Peyer's patch (tissue), 4 donors: ENCODE data around the gene SLC25A13. TPM values are rescaled to one million over a fixed set of nuclear protein-coding genes. Genes with fewer than 3 reads are reported as not detected.

ENCODE experiments used
- DNase-seq, 3 donors: peaks; one replicate each; pipeline ENCODE4 v3.0.0-alpha.2; 2017 to 2019
- H3K27ac ChIP-seq, 4 donors: fragments of 200-600 bp; sonication (generic); one replicate each; pipeline ENCODE4 v1.5.1; 2016 to 2019
- H3K27me3 ChIP-seq, 2 donors: fragments of 200-600 bp; sonication (generic); one replicate each; pipeline ENCODE4 v1.5.1; 2019
- H3K36me3 ChIP-seq, 3 donors: fragments of 200-600 bp; sonication (generic); one replicate each; pipeline ENCODE4 v1.5.1; 2016 to 2019
- H3K4me1 ChIP-seq, 4 donors: fragments of 200-600 bp; sonication (generic); one replicate each; pipeline ENCODE4 v1.5.1; 2016 to 2019
- H3K4me3 ChIP-seq, 4 donors: fragments of 200-600 bp; sonication (generic); 1 replicate in 3 of 4; 2 replicates in 1 of 4; pipeline ENCODE4 v1.5.1; 2016 to 2019; ENCODE audit warnings: mild to moderate bottlenecking in 1 of 4
- H3K9me3 ChIP-seq, 4 donors: fragments of 200-600 bp; sonication (generic); one replicate each; pipeline ENCODE4 v1.5.1; 2016 to 2019; ENCODE audit warnings: mild to moderate bottlenecking in 1 of 4
- POLR2A ChIP-seq, 2 donors: fragments of 450-650 bp; IDR thresholded peaks; one replicate each; pipeline ENCODE4 v1.5.1; 2017; ENCODE audit warnings: antibody characterized with exemption in 2 of 2, mild to moderate bottlenecking in 2 of 2, moderate library complexity in 2 of 2
- total RNA-seq, 4 donors: library from RNA; depleted of rRNA; stranded (reverse); fragments of >200 nt; gene quantifications; one replicate each; pipeline ENCODE4 v1.1.0, GENCODE V29; 2016
- TF ChIP-seq, protein P1 (sequence below), 6 experiments: fragments of 450-650 bp in 4 of 6; fragments of 200-600 bp in 2 of 6; sonication (generic) in 1 of 6; IDR thresholded peaks; one replicate each; pipeline ENCODE4 v1.5.1; 2017 to 2019; ENCODE audit warnings: antibody characterized with exemption in 6 of 6, mild to moderate bottlenecking in 3 of 6, moderate library complexity in 1 of 6

SLC25A13 gene
- total RNA-seq, 4 donors from 2014 or later, result 16.5 to 87.8 (median 60.3) TPM

DNA sequence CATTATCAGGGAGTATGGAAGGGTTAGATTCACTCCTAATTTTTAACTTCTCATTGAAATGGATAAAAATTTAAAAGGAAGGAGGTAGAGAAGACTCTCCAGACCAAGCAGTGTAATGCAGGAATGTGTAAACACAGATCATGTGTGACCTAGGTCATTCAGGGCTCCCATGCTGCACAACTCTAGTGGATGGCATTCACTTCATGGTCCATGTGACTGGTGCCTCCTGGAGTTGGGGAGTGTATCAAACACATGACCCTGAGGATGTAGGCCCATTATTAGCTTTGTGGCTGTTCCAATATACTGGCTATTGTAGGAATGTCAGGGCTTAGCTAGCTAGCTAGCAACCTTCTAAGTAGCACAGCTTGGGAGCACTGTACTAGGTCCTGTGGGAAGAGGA is 109.9 kb downstream of the SLC25A13 start:
- no peak overlapping the region for H3K4me3 ChIP-seq
- TF ChIP-seq POLR2A (IDR thresholded peaks at IDR 0.05), result no peak
- TF ChIP-seq, protein P1, sequence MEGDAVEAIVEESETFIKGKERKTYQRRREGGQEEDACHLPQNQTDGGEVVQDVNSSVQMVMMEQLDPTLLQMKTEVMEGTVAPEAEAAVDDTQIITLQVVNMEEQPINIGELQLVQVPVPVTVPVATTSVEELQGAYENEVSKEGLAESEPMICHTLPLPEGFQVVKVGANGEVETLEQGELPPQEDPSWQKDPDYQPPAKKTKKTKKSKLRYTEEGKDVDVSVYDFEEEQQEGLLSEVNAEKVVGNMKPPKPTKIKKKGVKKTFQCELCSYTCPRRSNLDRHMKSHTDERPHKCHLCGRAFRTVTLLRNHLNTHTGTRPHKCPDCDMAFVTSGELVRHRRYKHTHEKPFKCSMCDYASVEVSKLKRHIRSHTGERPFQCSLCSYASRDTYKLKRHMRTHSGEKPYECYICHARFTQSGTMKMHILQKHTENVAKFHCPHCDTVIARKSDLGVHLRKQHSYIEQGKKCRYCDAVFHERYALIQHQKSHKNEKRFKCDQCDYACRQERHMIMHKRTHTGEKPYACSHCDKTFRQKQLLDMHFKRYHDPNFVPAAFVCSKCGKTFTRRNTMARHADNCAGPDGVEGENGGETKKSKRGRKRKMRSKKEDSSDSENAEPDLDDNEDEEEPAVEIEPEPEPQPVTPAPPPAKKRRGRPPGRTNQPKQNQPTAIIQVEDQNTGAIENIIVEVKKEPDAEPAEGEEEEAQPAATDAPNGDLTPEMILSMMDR (IDR thresholded peaks at IDR 0.05), result no peak
- DNase-seq, result no peak

DNA sequence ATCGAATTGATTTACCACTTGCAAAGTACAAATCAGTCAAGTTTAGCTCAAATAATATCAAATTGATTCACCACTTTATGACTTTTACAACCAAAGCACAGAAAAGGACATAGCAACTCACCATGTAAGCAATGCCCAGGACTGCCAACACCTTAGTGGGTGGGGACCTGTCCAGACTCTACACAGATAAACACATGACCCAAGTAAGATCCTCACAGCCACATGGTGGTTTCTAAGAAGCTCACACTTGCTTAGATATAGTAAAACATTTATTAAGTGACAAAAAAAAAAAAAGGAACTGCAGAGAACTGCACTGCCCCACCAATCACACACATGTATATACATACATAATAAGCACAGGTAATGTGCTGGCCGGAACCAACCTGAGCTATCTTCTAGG is 116.2 kb downstream of the SLC25A13 start:
- no peaks in the 10 kb centered on the region for H3K27me3 ChIP-seq
- H3K36me3 ChIP-seq, result peaks cover 0 to 30% (median 0%) of the 10 kb centered on the region in 3 donors
- no peak for TF ChIP-seq POLR2A (IDR thresholded peaks at IDR 0.05)
- TF ChIP-seq, protein P1 (IDR thresholded peaks at IDR 0.05), result no peak
- no peak overlapping the region for H3K27ac ChIP-seq
- no peak overlapping the region for H3K4me3 ChIP-seq
- no peaks in the 10 kb centered on the region for H3K4me1 ChIP-seq
- no peak for DNase-seq
- no peaks in the 10 kb centered on the region for H3K9me3 ChIP-seq

More for the DNA sequence above, 109.9 kb downstream of the SLC25A13 start:
- Histone ChIP-seq H3K36me3 (peaks cover 0 to 17% (median 0%) of the 10 kb centered on the region in 3 donors), H3K27ac (no peak overlapping the region), H3K4me1 (no peaks in the 10 kb centered on the region), H3K9me3 (no peaks in the 10 kb centered on the region), H3K27me3 (no peaks in the 10 kb centered on the region)

DNA sequence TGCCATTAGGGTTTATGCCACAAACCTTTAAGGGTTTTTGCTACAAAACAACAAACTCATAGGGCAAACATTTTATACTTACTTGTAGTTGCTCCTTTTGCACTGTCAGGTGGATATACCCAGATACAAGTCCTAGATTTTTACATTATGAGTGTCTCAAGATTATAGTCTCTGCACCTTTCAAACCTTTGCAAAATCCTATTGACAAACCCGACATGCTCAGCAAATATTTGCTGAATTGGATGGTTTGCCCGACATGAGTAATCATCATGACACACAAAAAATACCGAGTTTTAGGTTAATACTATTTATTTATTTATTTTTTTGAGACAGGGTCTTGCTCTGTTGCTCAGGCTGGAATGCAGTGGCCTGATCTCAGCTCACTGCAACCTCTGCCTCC is 117.3 kb downstream of the SLC25A13 start:
- no peak for DNase-seq
- Histone ChIP-seq H3K4me1 (no peaks in the 10 kb centered on the region), H3K27me3 (no peaks in the 10 kb centered on the region), H3K9me3 (no peaks in the 10 kb centered on the region), H3K27ac (no peak overlapping the region), H3K36me3 (peaks cover 0 to 30% (median 0%) of the 10 kb centered on the region in 3 donors), H3K4me3 (no peak overlapping the region)
- TF ChIP-seq POLR2A (IDR thresholded peaks at IDR 0.05), result no peak
- TF ChIP-seq, protein P1 (IDR thresholded peaks at IDR 0.05), result no peak

DNA sequence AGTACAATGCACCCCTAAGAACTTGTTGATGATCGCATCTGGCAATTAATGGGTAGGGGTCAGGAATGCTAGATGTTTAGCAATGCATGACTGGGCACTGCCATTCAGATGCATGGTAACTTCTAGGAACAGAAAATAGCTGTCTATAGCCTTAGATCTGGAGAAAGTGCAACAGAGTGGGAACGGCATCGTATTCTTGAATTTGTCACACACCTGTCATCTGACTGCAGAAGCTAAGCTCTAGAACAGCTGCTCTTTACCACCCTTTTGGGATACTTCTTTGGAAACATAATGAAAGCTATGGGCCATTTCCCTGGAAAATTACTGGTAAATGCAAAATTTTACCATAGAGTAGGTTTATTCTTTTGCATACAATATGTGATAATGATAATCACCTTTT is 118.1 kb downstream of the SLC25A13 start:
- peaks cover 0 to 30% (median 0%) of the 10 kb centered on the region in 3 donors for H3K36me3 ChIP-seq
- no peak overlapping the region for H3K4me3 ChIP-seq
- no peak for DNase-seq
- no peak overlapping the region for H3K27ac ChIP-seq
- no peaks in the 10 kb centered on the region for H3K9me3 ChIP-seq
- H3K4me1 ChIP-seq, result no peaks in the 10 kb centered on the region
- no peaks in the 10 kb centered on the region for H3K27me3 ChIP-seq
- no peak for TF ChIP-seq POLR2A (IDR thresholded peaks at IDR 0.05)
- TF ChIP-seq, protein P1 (IDR thresholded peaks at IDR 0.05), result no peak

DNA sequence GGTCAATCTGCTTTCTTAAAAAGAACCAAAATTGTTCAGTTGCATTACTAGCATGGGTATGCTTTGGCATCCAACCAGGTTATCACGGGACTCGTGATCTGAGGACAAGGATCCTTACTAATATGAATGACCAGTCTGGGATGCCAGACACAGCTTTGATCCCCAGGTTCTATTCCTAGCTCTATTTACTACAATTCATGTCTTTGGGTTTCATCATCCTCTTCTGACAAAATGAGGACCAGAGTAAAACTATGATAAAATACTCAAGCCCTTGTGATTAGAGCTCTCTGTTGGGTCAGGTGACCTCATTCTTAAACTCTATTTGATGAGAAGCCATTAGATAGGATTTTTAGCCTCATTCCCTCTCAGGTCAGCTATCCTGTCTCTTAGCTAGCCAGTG is 119.8 kb downstream of the SLC25A13 start:
- H3K4me1 ChIP-seq, result no peaks in the 10 kb centered on the region
- TF ChIP-seq, protein P1 (IDR thresholded peaks at IDR 0.05), result no peak
- TF ChIP-seq POLR2A (IDR thresholded peaks at IDR 0.05), result no peak
- no peak for DNase-seq
- no peak overlapping the region for H3K4me3 ChIP-seq
- no peaks in the 10 kb centered on the region for H3K27me3 ChIP-seq
- no peaks in the 10 kb centered on the region for H3K9me3 ChIP-seq
- no peak overlapping the region for H3K27ac ChIP-seq
- peaks cover 0 to 14% (median 0%) of the 10 kb centered on the region in 3 donors for H3K36me3 ChIP-seq

DNA sequence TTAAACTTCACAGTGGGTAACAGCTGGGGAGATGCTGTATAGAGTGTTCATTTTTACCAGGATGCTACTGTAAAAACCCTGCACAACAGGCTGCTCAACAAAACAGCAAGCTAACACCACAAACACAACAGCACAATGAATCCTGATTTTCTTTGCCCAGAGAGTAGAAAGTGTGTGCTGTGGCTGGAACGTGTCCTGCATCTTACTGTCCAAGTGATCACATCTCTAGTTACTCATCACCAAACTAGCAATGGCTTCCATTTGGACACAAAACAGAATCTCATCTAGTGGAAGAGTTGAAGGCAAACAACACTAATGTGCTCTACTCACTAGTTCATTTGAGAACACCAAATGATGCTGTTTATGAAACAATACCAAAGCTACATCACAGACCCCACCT is 121.2 kb downstream of the SLC25A13 start:
- Histone ChIP-seq H3K9me3 (no peaks in the 10 kb centered on the region), H3K27me3 (no peaks in the 10 kb centered on the region), H3K4me1 (no peaks in the 10 kb centered on the region), H3K27ac (no peak overlapping the region), H3K4me3 (no peak overlapping the region), H3K36me3 (peaks cover 0 to under 1% (median 0%) of the 10 kb centered on the region in 3 donors)
- TF ChIP-seq, protein P1 (IDR thresholded peaks at IDR 0.05), result no peak
- no peak for TF ChIP-seq POLR2A (IDR thresholded peaks at IDR 0.05)
- no peak for DNase-seq
